Peyer's patch (tissue), 4 donors: Measurements from ENCODE around the gene MYO15B. TPM values are rescaled to one million over a fixed set of nuclear protein-coding genes. Genes with fewer than 3 reads are reported as not detected.
"Not testable (repeated sequence)": the region's sequence is repeated elsewhere in the genome, so short reads cannot be mapped to it uniquely, and the experiment has no call there.

Experiments used
- DNase-seq, 3 donors: peaks; one replicate each; pipeline ENCODE4 v3.0.0-alpha.2; 2017 to 2019
- H3K27ac ChIP-seq, 4 donors: fragments of 200-600 bp; sonication (generic); one replicate each; pipeline ENCODE4 v1.5.1; 2016 to 2019
- H3K27me3 ChIP-seq, 2 donors: fragments of 200-600 bp; sonication (generic); one replicate each; pipeline ENCODE4 v1.5.1; 2019
- H3K36me3 ChIP-seq, 3 donors: fragments of 200-600 bp; sonication (generic); one replicate each; pipeline ENCODE4 v1.5.1; 2016 to 2019
- H3K4me1 ChIP-seq, 4 donors: fragments of 200-600 bp; sonication (generic); one replicate each; pipeline ENCODE4 v1.5.1; 2016 to 2019
- H3K4me3 ChIP-seq, 4 donors: fragments of 200-600 bp; sonication (generic); 1 replicate in 3 of 4; 2 replicates in 1 of 4; pipeline ENCODE4 v1.5.1; 2016 to 2019; ENCODE audit warnings: mild to moderate bottlenecking in 1 of 4
- H3K9me3 ChIP-seq, 4 donors: fragments of 200-600 bp; sonication (generic); one replicate each; pipeline ENCODE4 v1.5.1; 2016 to 2019; ENCODE audit warnings: mild to moderate bottlenecking in 1 of 4
- POLR2A ChIP-seq, 2 donors: fragments of 450-650 bp; IDR thresholded peaks; one replicate each; pipeline ENCODE4 v1.5.1; 2017; ENCODE audit warnings: antibody characterized with exemption in 2 of 2, mild to moderate bottlenecking in 2 of 2, moderate library complexity in 2 of 2
- total RNA-seq, 4 donors: library from RNA; depleted of rRNA; stranded (reverse); fragments of >200 nt; gene quantifications; one replicate each; pipeline ENCODE4 v1.1.0, GENCODE V29; 2016
- TF ChIP-seq, protein P1 (sequence below), 6 experiments: fragments of 450-650 bp in 4 of 6; fragments of 200-600 bp in 2 of 6; sonication (generic) in 1 of 6; IDR thresholded peaks; one replicate each; pipeline ENCODE4 v1.5.1; 2017 to 2019; ENCODE audit warnings: antibody characterized with exemption in 6 of 6, mild to moderate bottlenecking in 3 of 6, moderate library complexity in 1 of 6

MYO15B gene
- total RNA-seq, 4 donors from 2014 or later = 552 to 2,671 (median 1,951) TPM

DNA sequence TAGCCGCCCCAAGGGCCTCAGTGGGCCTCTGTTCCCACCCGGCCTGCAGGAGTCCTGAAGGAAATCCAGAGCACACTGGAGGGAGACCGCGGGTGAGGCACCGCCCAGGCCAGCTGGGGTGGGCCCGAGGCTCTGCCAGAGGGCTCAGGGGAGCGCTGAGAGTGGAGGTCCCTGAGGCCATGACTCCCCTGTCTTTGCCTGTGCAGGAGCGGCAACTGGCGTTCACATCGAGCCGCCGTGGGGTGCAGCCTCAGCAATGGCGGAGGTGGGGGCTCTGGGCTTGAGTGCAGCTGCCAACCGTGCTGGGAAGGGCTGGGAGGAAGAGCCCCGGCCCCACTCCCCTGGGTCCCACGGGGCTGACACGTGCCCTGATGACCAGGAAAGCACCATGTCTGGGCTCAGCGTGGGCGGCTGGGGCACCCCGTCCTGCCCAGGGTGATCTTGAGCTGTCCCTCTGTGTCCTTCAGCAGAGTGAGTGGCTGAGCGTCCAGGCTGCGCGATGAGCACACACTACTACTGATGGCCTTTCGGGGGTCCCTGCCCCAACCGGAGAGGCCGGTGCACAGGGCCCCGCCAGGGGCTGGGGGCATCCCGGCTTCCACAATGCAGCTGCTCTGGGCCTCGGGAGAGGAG lies 13.1 kb upstream of the MYO15B start:
- TF ChIP-seq, protein P1, sequence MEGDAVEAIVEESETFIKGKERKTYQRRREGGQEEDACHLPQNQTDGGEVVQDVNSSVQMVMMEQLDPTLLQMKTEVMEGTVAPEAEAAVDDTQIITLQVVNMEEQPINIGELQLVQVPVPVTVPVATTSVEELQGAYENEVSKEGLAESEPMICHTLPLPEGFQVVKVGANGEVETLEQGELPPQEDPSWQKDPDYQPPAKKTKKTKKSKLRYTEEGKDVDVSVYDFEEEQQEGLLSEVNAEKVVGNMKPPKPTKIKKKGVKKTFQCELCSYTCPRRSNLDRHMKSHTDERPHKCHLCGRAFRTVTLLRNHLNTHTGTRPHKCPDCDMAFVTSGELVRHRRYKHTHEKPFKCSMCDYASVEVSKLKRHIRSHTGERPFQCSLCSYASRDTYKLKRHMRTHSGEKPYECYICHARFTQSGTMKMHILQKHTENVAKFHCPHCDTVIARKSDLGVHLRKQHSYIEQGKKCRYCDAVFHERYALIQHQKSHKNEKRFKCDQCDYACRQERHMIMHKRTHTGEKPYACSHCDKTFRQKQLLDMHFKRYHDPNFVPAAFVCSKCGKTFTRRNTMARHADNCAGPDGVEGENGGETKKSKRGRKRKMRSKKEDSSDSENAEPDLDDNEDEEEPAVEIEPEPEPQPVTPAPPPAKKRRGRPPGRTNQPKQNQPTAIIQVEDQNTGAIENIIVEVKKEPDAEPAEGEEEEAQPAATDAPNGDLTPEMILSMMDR (IDR thresholded peaks at IDR 0.05) = no peak
- no peak for TF ChIP-seq POLR2A (IDR thresholded peaks at IDR 0.05)
- Histone ChIP-seq H3K9me3 (no peaks in the 10 kb centered on the region), H3K4me1 (peaks cover 0 to 21% (median 2%) of the 10 kb centered on the region in 4 donors), H3K36me3 (peaks cover 0 to 48% (median 0%) of the 10 kb centered on the region in 3 donors), H3K27ac (peak overlapping the region in 1 of 4 donors; percentile 46), H3K27me3 (no peaks in the 10 kb centered on the region), H3K4me3 (no peak overlapping the region)
- DNase-seq = no peak

DNA sequence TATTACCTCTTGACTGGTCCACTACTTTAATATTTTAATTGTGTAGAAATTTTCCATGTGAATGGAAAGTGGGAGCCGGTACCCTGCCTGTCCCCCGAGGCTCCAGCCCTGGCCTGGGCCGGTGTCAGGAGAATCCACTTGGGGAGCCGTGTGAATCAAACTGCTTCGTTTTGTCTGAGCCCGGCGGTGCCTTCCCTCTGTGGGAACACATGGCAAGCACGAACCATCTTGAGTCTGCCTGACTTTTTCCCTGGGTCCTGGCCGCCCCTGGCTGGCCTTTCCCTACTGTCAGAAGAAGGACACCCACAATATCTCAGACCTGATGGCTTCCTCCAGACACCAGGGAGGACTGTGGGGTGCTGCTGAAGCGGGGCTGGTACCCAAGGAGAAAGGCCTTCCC lies 12.4 kb upstream of the MYO15B start:
- no peaks in the 10 kb centered on the region for H3K9me3 ChIP-seq
- no peaks in the 10 kb centered on the region for H3K27me3 ChIP-seq
- H3K4me1 ChIP-seq = peaks cover 0 to 21% (median 2%) of the 10 kb centered on the region in 4 donors
- peak overlapping the region in 1 of 4 donors; percentile 94 for H3K27ac ChIP-seq
- no peak for DNase-seq
- TF ChIP-seq, protein P1 (IDR thresholded peaks at IDR 0.05) = no peak
- no peak for TF ChIP-seq POLR2A (IDR thresholded peaks at IDR 0.05)
- H3K36me3 ChIP-seq = peaks cover 0 to 43% (median 0%) of the 10 kb centered on the region in 3 donors
- H3K4me3 ChIP-seq = no peak overlapping the region

DNA sequence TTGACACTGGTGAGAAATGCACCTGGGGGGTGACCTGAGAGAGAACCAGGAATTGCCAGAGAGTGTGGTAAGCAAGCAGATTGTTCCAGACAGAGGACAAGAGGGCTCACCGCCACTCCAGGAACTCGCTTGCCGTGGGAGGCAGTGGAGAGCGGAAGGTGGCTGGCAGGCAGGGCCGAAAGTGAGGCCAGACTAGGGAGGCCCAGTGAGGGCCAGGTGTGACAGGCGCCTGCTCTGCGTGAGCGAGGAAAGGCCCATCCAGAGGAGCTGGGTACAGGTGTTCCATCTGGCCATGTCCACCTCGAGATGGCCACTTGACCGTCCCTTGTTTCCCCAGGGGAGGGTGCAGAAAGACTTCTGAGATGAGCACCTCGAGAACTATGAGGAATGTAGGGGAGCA lies 11.9 kb upstream of the MYO15B start:
- Histone ChIP-seq H3K27me3 (no peaks in the 10 kb centered on the region), H3K36me3 (peaks cover 0 to 37% (median 0%) of the 10 kb centered on the region in 3 donors), H3K4me1 (peaks cover 0 to 21% (median 1%) of the 10 kb centered on the region in 4 donors), H3K9me3 (no peaks in the 10 kb centered on the region), H3K27ac (peak overlapping the region in 3 of 4 donors; percentile 49 to 94 (median 91)), H3K4me3 (no peak overlapping the region)
- no peak for TF ChIP-seq POLR2A (IDR thresholded peaks at IDR 0.05)
- TF ChIP-seq, protein P1 (IDR thresholded peaks at IDR 0.05) = no peak
- no peak for DNase-seq

DNA sequence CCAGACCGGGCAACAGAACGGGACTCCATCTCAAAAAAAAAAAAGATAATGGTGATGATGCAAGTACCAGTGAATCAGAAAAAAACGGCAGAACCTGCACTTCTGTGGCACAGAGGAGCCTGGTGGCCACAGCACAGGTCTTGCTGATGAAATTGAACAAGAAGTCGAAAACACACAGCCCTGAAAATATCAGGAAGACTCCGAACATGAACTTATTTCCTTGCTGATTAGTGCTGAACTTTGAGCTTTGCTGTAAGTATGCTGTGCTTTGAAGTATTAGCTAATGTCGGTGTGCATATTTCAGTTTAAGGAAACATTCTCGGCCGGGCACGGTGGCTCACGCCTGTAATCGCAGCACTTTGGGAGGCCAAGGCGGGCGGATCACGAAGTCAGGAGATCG lies 10.9 kb upstream of the MYO15B start:
- Histone ChIP-seq H3K27ac (peak overlapping the region in 3 of 4 donors; percentile 49 to 94 (median 91)), H3K4me3 (no peak overlapping the region), H3K27me3 (no peaks in the 10 kb centered on the region), H3K4me1 (peaks cover 0 to 21% (median 0%) of the 10 kb centered on the region in 4 donors), H3K36me3 (peaks cover 0 to 28% (median 0%) of the 10 kb centered on the region in 3 donors), H3K9me3 (no peaks in the 10 kb centered on the region)
- no peak for DNase-seq
- TF ChIP-seq POLR2A (IDR thresholded peaks at IDR 0.05) = no peak
- TF ChIP-seq, protein P1 (IDR thresholded peaks at IDR 0.05) = no peak

DNA sequence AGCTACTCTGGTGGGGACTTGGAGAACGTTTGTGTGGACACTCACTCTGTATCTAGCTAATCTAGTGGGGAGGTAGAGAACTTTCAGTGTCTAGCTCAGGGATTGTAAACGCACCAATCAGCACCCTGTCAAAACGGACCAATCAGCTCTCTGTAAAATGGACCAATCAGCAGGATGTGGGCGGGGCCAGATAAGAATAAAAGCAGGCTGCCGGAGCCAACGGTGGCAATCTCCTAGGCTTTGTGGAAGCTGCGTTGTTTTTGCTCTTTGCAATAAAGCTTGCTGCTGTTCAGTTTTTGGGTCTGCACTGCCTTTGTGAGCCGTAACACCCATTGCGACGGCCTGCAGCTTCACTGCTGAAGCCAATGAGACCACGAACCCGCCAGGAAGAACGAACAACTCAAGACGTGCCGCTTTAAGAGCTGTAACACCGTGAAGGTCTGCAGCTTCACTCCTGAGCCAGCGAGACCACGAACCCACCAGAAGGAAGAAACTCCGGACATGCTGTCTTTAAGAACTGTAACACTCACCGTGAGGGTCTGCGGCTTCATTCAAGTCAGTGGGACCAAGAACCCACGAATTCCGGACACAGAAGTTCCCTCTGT lies 6.4 kb upstream of the MYO15B start:
- H3K4me1 ChIP-seq = peaks cover 0 to 20% (median 0%) of the 10 kb centered on the region in 4 donors
- H3K4me3 ChIP-seq, DNase-seq, H3K9me3 ChIP-seq, H3K27ac ChIP-seq, H3K36me3 ChIP-seq, H3K27me3 ChIP-seq: not testable (repeated sequence)

DNA sequence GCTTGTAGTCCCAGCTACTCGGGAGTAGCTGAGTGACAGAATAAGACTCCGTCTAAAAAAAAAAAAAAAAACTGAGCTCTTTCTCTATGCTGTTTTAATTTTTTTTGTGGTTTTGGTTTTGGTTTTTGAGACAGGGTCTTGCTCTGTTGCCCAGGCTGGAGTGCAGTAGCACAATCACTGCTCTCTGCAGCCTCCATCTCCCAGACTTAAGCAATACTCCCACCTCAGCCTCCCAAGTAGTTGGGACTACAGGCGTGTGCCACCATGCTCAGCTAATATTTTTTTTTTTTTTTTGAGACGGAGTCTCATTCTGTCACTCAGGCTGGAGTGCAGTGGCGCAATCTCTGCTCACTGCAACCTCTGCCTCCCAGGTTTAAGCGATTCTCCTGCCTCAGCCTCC lies 4.4 kb upstream of the MYO15B start:
- not testable (repeated sequence) for H3K4me3 ChIP-seq, H3K9me3 ChIP-seq, H3K27me3 ChIP-seq, H3K27ac ChIP-seq, DNase-seq, H3K36me3 ChIP-seq
- peaks cover 0 to 14% (median 5%) of the 10 kb centered on the region in 4 donors for H3K4me1 ChIP-seq
